OCI-LY3 (cell line): ENCODE results near the gene FAM20B.

Experiments used
- EZH2phosphoT487 ChIP-seq: fragments of 200-600 bp; shearing (Covaris generic); IDR thresholded peaks from 2 replicates; pipeline ENCODE4 v1.6.1; 2018; ENCODE audit warnings: antibody characterized with exemption, mixed run types, low read depth
- TF ChIP-seq, protein P1 (sequence below): fragments of 200-600, 300-600 bp; sonication (generic); IDR thresholded peaks from 2 replicates; pipeline ENCODE4 v1.5.1; 2014; ENCODE audit warnings: antibody characterized with exemption, low read length, low read depth

DNA sequence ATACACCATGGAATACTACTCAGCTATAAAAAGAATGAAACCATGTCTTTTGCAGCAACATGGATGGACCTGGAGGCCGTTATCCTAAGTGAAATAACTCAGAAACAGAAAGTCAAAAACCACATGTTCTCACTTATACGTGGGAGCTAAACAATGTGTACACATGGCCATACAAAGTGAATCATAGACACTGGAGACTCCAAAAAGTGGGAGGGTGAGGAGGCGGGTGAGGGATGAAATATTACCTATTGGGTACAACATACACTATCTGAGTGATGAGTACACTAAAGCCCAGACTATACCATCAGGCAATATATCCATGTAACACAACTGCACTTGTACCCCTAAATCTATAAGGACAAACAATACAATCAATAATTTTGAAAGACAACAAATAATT, 39.5 kb upstream of the FAM20B start:
- TF ChIP-seq, protein P1, sequence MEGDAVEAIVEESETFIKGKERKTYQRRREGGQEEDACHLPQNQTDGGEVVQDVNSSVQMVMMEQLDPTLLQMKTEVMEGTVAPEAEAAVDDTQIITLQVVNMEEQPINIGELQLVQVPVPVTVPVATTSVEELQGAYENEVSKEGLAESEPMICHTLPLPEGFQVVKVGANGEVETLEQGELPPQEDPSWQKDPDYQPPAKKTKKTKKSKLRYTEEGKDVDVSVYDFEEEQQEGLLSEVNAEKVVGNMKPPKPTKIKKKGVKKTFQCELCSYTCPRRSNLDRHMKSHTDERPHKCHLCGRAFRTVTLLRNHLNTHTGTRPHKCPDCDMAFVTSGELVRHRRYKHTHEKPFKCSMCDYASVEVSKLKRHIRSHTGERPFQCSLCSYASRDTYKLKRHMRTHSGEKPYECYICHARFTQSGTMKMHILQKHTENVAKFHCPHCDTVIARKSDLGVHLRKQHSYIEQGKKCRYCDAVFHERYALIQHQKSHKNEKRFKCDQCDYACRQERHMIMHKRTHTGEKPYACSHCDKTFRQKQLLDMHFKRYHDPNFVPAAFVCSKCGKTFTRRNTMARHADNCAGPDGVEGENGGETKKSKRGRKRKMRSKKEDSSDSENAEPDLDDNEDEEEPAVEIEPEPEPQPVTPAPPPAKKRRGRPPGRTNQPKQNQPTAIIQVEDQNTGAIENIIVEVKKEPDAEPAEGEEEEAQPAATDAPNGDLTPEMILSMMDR: no peak
- no peak for TF ChIP-seq EZH2phosphoT487
